ENCODE results near the gene CPXM2. TPM values are rescaled to one million over a fixed set of nuclear protein-coding genes. Genes with fewer than 3 reads are reported as not detected.

Gene CPXM2
- total RNA-seq, 1 donor from 2014 or later = 0.14 TPM

GRCh38 chr10:123911866-123912265 is 20.3 kb upstream of the CPXM2 start:
- Mint-ChIP-seq H3K27ac (no peak overlapping the region), H3K27me3 (peaks cover 53% of the 10 kb centered on the region), H3K4me3 (ENCODE audit: low read depth) (no peak overlapping the region), H3K9me3 (ENCODE audit: low read depth) (no peaks in the 10 kb centered on the region), H3K36me3 (ENCODE audit: insufficient read depth) (no peaks in the 10 kb centered on the region), H3K4me1 (ENCODE audit: low read depth) (peaks cover 3% of the 10 kb centered on the region)
- no peak for DNase-seq (ENCODE audit: low spot score, unreplicated experiment)
- no peak for TF ChIP-seq CTCF (IDR thresholded peaks at IDR 0.05; ENCODE audit: unreplicated experiment)

DNA sequence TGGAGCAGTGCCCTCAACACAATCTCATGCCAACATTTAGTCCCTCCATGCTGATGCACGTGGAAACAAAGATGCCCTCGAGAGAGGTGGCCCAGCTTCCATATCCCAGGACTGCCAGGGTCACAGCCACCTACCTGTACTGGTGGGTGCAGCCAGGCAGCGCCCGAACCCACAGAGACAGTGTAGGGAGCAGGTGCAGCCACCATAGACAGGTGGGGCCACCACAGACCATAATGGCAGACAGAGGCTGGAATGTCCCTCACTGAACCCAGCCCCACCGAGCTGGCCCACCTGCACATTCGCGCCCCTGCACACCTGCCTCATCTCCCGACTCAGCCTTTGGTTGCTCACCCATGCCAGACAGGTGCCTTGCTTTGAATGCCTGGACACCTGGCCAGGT is 18.3 kb upstream of the CPXM2 start:
- Mint-ChIP-seq H3K27ac (no peak overlapping the region), H3K36me3 (ENCODE audit: insufficient read depth) (no peaks in the 10 kb centered on the region), H3K4me1 (ENCODE audit: low read depth) (peaks cover 3% of the 10 kb centered on the region), H3K9me3 (ENCODE audit: low read depth) (no peaks in the 10 kb centered on the region), H3K4me3 (ENCODE audit: low read depth) (no peak overlapping the region), H3K27me3 (peaks cover 55% of the 10 kb centered on the region)
- DNase-seq (ENCODE audit: low spot score, unreplicated experiment) = no peak
- TF ChIP-seq CTCF (IDR thresholded peaks at IDR 0.05; ENCODE audit: unreplicated experiment) = no peak

DNA sequence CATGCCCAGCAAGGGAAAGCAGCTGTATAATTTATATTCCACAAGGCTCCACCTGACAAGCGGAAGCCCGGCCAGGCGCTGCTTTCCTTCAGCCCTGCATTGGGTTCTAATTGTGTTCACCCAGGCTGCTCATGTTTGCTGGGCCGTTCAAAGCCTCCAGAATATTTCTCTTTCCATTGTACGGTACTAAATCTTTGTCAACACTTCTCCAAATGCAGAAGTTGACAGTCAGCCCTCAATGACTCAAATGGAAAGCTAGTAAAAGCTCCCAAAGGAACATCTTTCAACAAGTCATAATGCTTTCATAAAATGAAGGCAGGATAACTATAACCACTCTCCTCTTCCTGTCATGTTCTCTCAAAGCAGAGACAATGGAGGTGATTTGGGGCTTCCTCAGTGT is 17.8 kb upstream of the CPXM2 start:
- Mint-ChIP-seq H3K27ac (no peak overlapping the region), H3K4me3 (ENCODE audit: low read depth) (no peak overlapping the region), H3K4me1 (ENCODE audit: low read depth) (peaks cover 3% of the 10 kb centered on the region), H3K9me3 (ENCODE audit: low read depth) (no peaks in the 10 kb centered on the region), H3K36me3 (ENCODE audit: insufficient read depth) (no peaks in the 10 kb centered on the region), H3K27me3 (peaks cover 53% of the 10 kb centered on the region)
- DNase-seq (ENCODE audit: low spot score, unreplicated experiment) = no peak
- no peak for TF ChIP-seq CTCF (IDR thresholded peaks at IDR 0.05; ENCODE audit: unreplicated experiment)

DNA sequence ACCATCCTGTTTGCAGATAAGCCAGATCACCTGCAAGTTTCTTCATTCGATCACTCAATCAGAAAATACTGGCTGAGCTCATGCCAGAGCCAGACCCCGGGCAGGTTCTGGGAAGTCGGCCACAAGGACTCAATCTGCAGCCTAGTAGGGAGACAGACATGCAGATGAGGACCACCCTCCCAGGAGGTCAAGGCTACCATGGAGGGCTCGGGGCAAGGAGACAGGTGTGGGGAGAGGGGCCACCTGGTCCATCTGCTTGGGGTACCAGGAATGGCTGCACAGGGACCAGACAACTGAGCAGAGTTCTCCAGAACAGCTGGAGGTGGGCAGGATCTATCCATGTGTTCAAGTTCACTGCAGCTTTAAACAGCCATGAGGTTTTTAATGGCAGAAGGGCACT is 16.8 kb upstream of the CPXM2 start:
- no peaks in the 10 kb centered on the region for H3K9me3 Mint-ChIP-seq (ENCODE audit: low read depth)
- H3K4me3 Mint-ChIP-seq (ENCODE audit: low read depth) = no peak overlapping the region
- peaks cover 2% of the 10 kb centered on the region for H3K4me1 Mint-ChIP-seq (ENCODE audit: low read depth)
- no peak overlapping the region for H3K27ac Mint-ChIP-seq
- H3K36me3 Mint-ChIP-seq (ENCODE audit: insufficient read depth) = no peaks in the 10 kb centered on the region
- DNase-seq (ENCODE audit: low spot score, unreplicated experiment) = no peak
- H3K27me3 Mint-ChIP-seq = peaks cover 58% of the 10 kb centered on the region
- no peak for TF ChIP-seq CTCF (IDR thresholded peaks at IDR 0.05; ENCODE audit: unreplicated experiment)

- Mint-ChIP-seq H3K27ac (no peak overlapping the region), H3K9me3 (ENCODE audit: low read depth) (no peaks in the 10 kb centered on the region), H3K4me3 (ENCODE audit: low read depth) (no peak overlapping the region), H3K36me3 (ENCODE audit: insufficient read depth) (no peaks in the 10 kb centered on the region), H3K4me1 (ENCODE audit: low read depth) (no peaks in the 10 kb centered on the region), H3K27me3 (peaks cover 51% of the 10 kb centered on the region)
- no peak for TF ChIP-seq CTCF (IDR thresholded peaks at IDR 0.05; ENCODE audit: unreplicated experiment)
- DNase-seq (ENCODE audit: low spot score, unreplicated experiment) = no peak
These were observed 15.5 kb upstream of the CPXM2 start for GRCh38 chr10:123906884-123907652.
